PFSK-1 (cell line): ENCODE measurements around the gene GFER.

Source experiments
- POLR2AphosphoS5 ChIP-seq: IDR thresholded peaks from 2 replicates; pipeline ENCODE4 v1.6.1; 2012; ENCODE audit warnings: low read depth, mild to moderate bottlenecking, control low read depth, low read length, moderate library complexity
- REST ChIP-seq, 2 experiments: IDR thresholded peaks; 2 replicates each; pipeline versions ENCODE4 v1.6.1 to v1.8.0; 2011 to 2012; ENCODE audit warnings: low read depth in 2 of 2, low read length in 2 of 2, control low read depth in 1 of 2, inconsistent platforms in 1 of 2, mild to moderate bottlenecking in 1 of 2, moderate library complexity in 1 of 2; ENCODE audit not compliant: insufficient read depth in 1 of 2

- 0 out of 4 replicates have a peak, but pooled peaks of 1 of the 2 experiments have one; percentile 44 for TF ChIP-seq REST (IDR thresholded peaks at IDR 0.05; ENCODE audit: insufficient read depth in 1 of 2, low read depth in 2 of 2, low read length in 2 of 2)
- peak; percentile 64 for TF ChIP-seq POLR2AphosphoS5
Measured at GRCh38 chr16:1983544-1984346, at the start of gene GFER.
